Panc1 (cell line): ENCODE measurements around the gene PPM1D. TPM values are rescaled to one million over a fixed set of nuclear protein-coding genes. Genes with fewer than 3 reads are reported as not detected.

Source experiments
- ATAC-seq: fragments of 200-7000 bp; cut with Tn5 transposase; 2 replicates; pipeline ENCODE4 v1.9.1; 2020; ENCODE audit warnings: mild to moderate bottlenecking, moderate library complexity
- BruUV-seq: library from RNA; stranded (reverse); fragments of 400-500 nt; replicated peaks from 2 replicates; lab custom pipeline; 2021; lab: Mats Ljungman, UMichigan
- CTCF ChIA-PET: fragments of 300-600 bp; sonication (Branson Sonifier 250); formaldehyde crosslinking; loops from one replicate; lab custom pipeline; 2022; ENCODE audit warnings: antibody characterized with exemption; lab: Charles Lee
- POLR2A ChIA-PET: fragments of 300-600 bp; sonication (Branson Sonifier 250); formaldehyde crosslinking; loops from one replicate; lab custom pipeline; 2022; ENCODE audit warnings: antibody characterized with exemption; lab: Charles Lee
- DNase-seq: peaks from one replicate; pipeline ENCODE4 v3.0.0-alpha.2; 2010; ENCODE audit warnings: low read depth, low spot score
- H3K27ac ChIP-seq: 2 replicates; pipeline ENCODE4 v1.5.1; 2011; ENCODE audit warnings: mild to moderate bottlenecking, low read length, inconsistent platforms
- H3K27me3 ChIP-seq: fragments of 200-500 bp; sonication (Bioruptor generic); 2 replicates; pipeline ENCODE4 v1.6.0; 2014; ENCODE audit warnings: low read length, inconsistent platforms; ENCODE audit not compliant: control insufficient read depth, insufficient read depth
- H3K36me3 ChIP-seq: fragments of 200-500 bp; sonication (Bioruptor generic); 2 replicates; pipeline ENCODE4 v1.5.1; 2014; ENCODE audit warnings: inconsistent platforms, mild to moderate bottlenecking, low read length, moderate library complexity; ENCODE audit not compliant: control insufficient read depth, insufficient read depth
- H3K4me1 ChIP-seq: 2 replicates; pipeline ENCODE4 v1.5.1; 2011; ENCODE audit warnings: inconsistent platforms, mild to moderate bottlenecking, low read length, moderate library complexity; ENCODE audit not compliant: control insufficient read depth, insufficient read depth
- H3K4me3 ChIP-seq, 2 experiments: 2 replicates each; pipeline ENCODE4 v1.5.1; 2011 to 2012; ENCODE audit warnings: low read depth in 2 of 2, low read length in 2 of 2, mild to moderate bottlenecking in 2 of 2, inconsistent platforms in 1 of 2, moderate library complexity in 1 of 2
- H3K9me3 ChIP-seq: fragments of 200-500 bp; sonication (Bioruptor generic); 2 replicates; pipeline ENCODE4 v1.5.1; 2014; ENCODE audit warnings: low read depth, mild to moderate bottlenecking, inconsistent platforms, low read length, moderate library complexity; ENCODE audit not compliant: control insufficient read depth, insufficient read depth
- POLR2AphosphoS5 ChIP-seq: IDR thresholded peaks from 2 replicates; pipeline ENCODE4 v1.6.1; 2012; ENCODE audit warnings: mild to moderate bottlenecking, low read depth, low read length, moderate library complexity
- SIN3A ChIP-seq: IDR thresholded peaks from 2 replicates; pipeline ENCODE4 v1.6.1; 2012; ENCODE audit warnings: low read depth, mild to moderate bottlenecking, low read length, moderate library complexity, borderline replicate concordance; ENCODE audit not compliant: insufficient read depth
- TCF7L2 ChIP-seq: IDR thresholded peaks from 2 replicates; pipeline ENCODE4 v1.6.1; 2011; ENCODE audit warnings: mild to moderate bottlenecking, low read depth, low read length, inconsistent platforms
- in situ Hi-C: cut with HindIII; loops from 2 replicates; pipeline ENCODE4 v1.10.0; 2016; ENCODE audit warnings: low sequenced_read_pairs, low pct_unique_long_range_greater_than_20kb
- intact Hi-C: fragments of 100-400 bp; cut with micrococcal nuclease; formaldehyde crosslinking; loops from one replicate; pipeline ENCODE4 v1.10.0; 2022; ENCODE audit not compliant: unreplicated experiment
- total RNA-seq: library from RNA; stranded (reverse); gene quantifications from one replicate; pipeline ENCODE4 v1.2.1, GENCODE V29; 2021; ENCODE audit not compliant: unreplicated experiment
- TF ChIP-seq, protein P1 (sequence below): fragments of 450-650 bp; IDR thresholded peaks from 2 replicates; pipeline ENCODE4 v1.5.1; 2017; ENCODE audit warnings: mild to moderate bottlenecking
- TF ChIP-seq, protein P2 (sequence below), 2 experiments: IDR thresholded peaks; 2 replicates each; pipeline ENCODE4 v1.6.1; 2011 to 2012; ENCODE audit warnings: low read depth in 2 of 2, control low read depth in 1 of 2, low read length in 1 of 2, mild to moderate bottlenecking in 1 of 2, moderate library complexity in 1 of 2; ENCODE audit not compliant: insufficient read depth in 1 of 2

The PPM1D gene
- total RNA-seq, 1 experiment from 2014 or later = 7.4 TPM

DNA sequence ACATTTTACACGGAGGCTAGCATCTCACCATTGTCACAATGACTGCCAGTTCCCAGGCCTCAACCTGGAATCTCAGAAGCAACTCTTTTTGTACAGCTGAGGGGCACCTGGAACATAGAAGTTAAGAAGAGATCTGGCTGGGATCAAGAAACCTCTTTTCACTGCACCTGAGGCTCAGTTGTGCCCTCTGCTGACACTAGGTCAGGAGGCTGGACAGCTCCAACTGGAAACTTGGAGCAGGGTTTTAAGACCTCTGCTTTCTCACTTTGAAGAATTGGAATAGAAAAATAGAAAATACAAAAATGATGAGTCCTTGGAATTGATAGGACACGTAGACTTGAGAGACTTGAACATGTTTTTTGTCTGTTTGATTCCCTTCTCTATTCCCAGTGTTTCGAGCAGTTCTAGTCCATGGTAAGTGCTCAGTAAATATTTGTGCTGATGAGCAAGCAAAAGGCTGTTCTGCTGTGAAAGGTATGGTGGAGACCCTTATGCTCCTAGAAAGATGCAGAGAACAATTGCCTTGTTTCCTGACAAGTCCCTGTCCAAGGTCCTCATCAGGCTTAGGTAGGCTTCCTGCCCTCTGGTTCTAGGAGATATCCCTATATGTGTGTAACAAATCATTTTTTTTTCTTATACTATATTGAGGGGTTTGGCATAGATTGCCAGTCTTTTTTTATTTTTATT is 13.6 kb upstream of the PPM1D start:
- H3K9me3 ChIP-seq = no peaks in the 10 kb centered on the region
- POLR2A ChIA-PET = interaction anchor here (0.6 kb wide), 1 partner anchor 11 kb away, joined by 3 read pairs; no protein-coding TSS in a partner anchor
- no peaks in the 10 kb centered on the region for H3K36me3 ChIP-seq
- no peaks in the 10 kb centered on the region for H3K27me3 ChIP-seq
- H3K4me3 ChIP-seq = no peak overlapping the region
- H3K4me1 ChIP-seq = no peaks in the 10 kb centered on the region
- TF ChIP-seq, protein P1, sequence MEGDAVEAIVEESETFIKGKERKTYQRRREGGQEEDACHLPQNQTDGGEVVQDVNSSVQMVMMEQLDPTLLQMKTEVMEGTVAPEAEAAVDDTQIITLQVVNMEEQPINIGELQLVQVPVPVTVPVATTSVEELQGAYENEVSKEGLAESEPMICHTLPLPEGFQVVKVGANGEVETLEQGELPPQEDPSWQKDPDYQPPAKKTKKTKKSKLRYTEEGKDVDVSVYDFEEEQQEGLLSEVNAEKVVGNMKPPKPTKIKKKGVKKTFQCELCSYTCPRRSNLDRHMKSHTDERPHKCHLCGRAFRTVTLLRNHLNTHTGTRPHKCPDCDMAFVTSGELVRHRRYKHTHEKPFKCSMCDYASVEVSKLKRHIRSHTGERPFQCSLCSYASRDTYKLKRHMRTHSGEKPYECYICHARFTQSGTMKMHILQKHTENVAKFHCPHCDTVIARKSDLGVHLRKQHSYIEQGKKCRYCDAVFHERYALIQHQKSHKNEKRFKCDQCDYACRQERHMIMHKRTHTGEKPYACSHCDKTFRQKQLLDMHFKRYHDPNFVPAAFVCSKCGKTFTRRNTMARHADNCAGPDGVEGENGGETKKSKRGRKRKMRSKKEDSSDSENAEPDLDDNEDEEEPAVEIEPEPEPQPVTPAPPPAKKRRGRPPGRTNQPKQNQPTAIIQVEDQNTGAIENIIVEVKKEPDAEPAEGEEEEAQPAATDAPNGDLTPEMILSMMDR = peak; percentile 61
- TF ChIP-seq, protein P2, sequence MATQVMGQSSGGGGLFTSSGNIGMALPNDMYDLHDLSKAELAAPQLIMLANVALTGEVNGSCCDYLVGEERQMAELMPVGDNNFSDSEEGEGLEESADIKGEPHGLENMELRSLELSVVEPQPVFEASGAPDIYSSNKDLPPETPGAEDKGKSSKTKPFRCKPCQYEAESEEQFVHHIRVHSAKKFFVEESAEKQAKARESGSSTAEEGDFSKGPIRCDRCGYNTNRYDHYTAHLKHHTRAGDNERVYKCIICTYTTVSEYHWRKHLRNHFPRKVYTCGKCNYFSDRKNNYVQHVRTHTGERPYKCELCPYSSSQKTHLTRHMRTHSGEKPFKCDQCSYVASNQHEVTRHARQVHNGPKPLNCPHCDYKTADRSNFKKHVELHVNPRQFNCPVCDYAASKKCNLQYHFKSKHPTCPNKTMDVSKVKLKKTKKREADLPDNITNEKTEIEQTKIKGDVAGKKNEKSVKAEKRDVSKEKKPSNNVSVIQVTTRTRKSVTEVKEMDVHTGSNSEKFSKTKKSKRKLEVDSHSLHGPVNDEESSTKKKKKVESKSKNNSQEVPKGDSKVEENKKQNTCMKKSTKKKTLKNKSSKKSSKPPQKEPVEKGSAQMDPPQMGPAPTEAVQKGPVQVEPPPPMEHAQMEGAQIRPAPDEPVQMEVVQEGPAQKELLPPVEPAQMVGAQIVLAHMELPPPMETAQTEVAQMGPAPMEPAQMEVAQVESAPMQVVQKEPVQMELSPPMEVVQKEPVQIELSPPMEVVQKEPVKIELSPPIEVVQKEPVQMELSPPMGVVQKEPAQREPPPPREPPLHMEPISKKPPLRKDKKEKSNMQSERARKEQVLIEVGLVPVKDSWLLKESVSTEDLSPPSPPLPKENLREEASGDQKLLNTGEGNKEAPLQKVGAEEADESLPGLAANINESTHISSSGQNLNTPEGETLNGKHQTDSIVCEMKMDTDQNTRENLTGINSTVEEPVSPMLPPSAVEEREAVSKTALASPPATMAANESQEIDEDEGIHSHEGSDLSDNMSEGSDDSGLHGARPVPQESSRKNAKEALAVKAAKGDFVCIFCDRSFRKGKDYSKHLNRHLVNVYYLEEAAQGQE (IDR thresholded peaks at IDR 0.05; ENCODE audit: insufficient read depth in 1 of 2, low read depth in 2 of 2, low read length in 1 of 2) = peak; percentile 77 to 83
- TF ChIP-seq SIN3A = no peak
- in situ Hi-C loops = no loop called here
- CTCF ChIA-PET = interaction anchor here (1.1 kb wide), 1 partner anchor 9 kb away, joined by 3 read pairs; no protein-coding TSS in a partner anchor
- DNase-seq (no peak), ATAC-seq (no peak)
- H3K27ac ChIP-seq = no peak overlapping the region
- no TSS peak for BruUV-seq
- intact Hi-C loops = no loop called here

DNA sequence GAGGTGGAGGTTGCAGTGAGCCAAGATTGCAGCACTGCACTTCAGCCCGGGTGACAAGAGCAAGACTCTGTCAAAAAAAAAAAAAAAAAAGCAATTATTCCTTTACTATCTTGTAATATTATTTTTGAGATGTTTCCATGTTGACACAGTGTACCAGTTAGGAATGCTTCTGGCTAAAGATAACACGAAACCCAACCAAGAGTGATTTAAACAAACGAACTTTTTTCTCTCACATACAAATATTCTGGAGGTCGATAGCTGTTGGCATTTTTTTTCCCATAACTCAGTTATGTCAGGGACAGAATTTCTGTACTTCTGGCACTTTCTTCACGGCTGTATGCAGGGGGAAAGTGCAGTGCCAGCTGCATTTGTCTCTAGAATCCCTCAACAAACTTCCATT is 9.9 kb upstream of the PPM1D start:
- no TSS peak for BruUV-seq
- intact Hi-C loops = no loop called here
- TF ChIP-seq SIN3A (no peak), POLR2AphosphoS5 (no peak), TCF7L2 (no peak)
- TF ChIP-seq, protein P1 = no peak
- TF ChIP-seq, protein P2 (IDR thresholded peaks at IDR 0.05; ENCODE audit: insufficient read depth in 1 of 2, low read depth in 2 of 2, low read length in 1 of 2) = no peak
- H3K27ac ChIP-seq = no peak overlapping the region
- DNase-seq (no peak), ATAC-seq (no peak)
- H3K36me3 ChIP-seq = no peaks in the 10 kb centered on the region
- no peak overlapping the region for H3K4me3 ChIP-seq
- CTCF ChIA-PET = interaction anchor here (0.6 kb wide), 1 partner anchor 14 kb away, joined by 3 read pairs; no protein-coding TSS in a partner anchor
- in situ Hi-C loops = no loop called here
- no peaks in the 10 kb centered on the region for H3K27me3 ChIP-seq
- H3K4me1 ChIP-seq = no peaks in the 10 kb centered on the region
- no peaks in the 10 kb centered on the region for H3K9me3 ChIP-seq
- POLR2A ChIA-PET = no interaction called here
